K562 (cell line): ENCODE data around the gene GALE. TPM values are rescaled to one million over a fixed set of nuclear protein-coding genes. Genes with fewer than 3 reads are reported as not detected.
A peak's percentile ranks its signal among the peaks of the same experiment; 100 is the strongest.

Experiments used
- CHD1 ChIP-seq: fragments of 200-600 bp; sonication (generic); IDR thresholded peaks from one replicate; pipeline ENCODE4 v1.6.1; 2012; ENCODE audit warnings: mild to moderate bottlenecking, moderate library complexity, low read length, inconsistent platforms
- EP300 ChIP-seq: IDR thresholded peaks from 2 replicates; pipeline ENCODE4 v1.6.1; 2012; ENCODE audit warnings: low read length, improper control_type of control experiment
- EP400 ChIP-seq: fragments of 450-650 bp; IDR thresholded peaks from 2 replicates; pipeline ENCODE4 v1.6.1; 2017; ENCODE audit warnings: antibody characterized with exemption, mild to moderate bottlenecking, moderate library complexity
- FOSL1 ChIP-seq: fragments of 200-800 bp; sonication (Bioruptor generic); conservative IDR thresholded peaks from 2 replicates; pipeline ENCODE4 v1.6.1; 2016; ENCODE audit warnings: missing genetic modification characterization, missing compliant biosample characterization
- IFI16 ChIP-seq: fragments of 250-450 bp; sonication (Bioruptor Pico); IDR thresholded peaks from 2 replicates; pipeline ENCODE4 v2.1.2; 2022; ENCODE audit warnings: mild to moderate bottlenecking, inconsistent platforms
- MAFK ChIP-seq: IDR thresholded peaks from 2 replicates; pipeline ENCODE4 v1.6.1; 2011; ENCODE audit warnings: low read length, improper control_type of control experiment
- NR0B1 ChIP-seq: fragments of 450-650 bp; IDR thresholded peaks from one replicate; pipeline ENCODE4 v1.6.1; 2018; ENCODE audit warnings: mild to moderate bottlenecking, moderate library complexity; ENCODE audit not compliant: partially characterized antibody
- PHB ChIP-seq: fragments of 250-450 bp; sonication (Bioruptor Pico); IDR thresholded peaks from 2 replicates; pipeline ENCODE4 v1.5.0; 2021
- RBM25 ChIP-seq: fragments of 200-400 bp; formaldehyde crosslinking; IDR thresholded peaks from 2 replicates; pipeline ENCODE4 v1.6.1; 2018; ENCODE audit warnings: low read length, low read depth, moderate library complexity; ENCODE audit not compliant: severe bottlenecking
- RNF219 ChIP-seq: fragments of 250-450 bp; sonication (Bioruptor Pico); IDR thresholded peaks from 2 replicates; pipeline ENCODE4 v1.5.0; 2022; ENCODE audit warnings: mild to moderate bottlenecking
- RUNX1 ChIP-seq: sonication (generic); IDR thresholded peaks from 2 replicates; pipeline ENCODE4 v1.6.1; 2016; ENCODE audit warnings: antibody characterized with exemption, low read depth
- SNAPC5 ChIP-seq: fragments of 250-450 bp; sonication (Bioruptor Pico); IDR thresholded peaks from 2 replicates; pipeline ENCODE4 v1.8.0; 2021; ENCODE audit warnings: moderate library complexity, mild to moderate bottlenecking, inconsistent platforms
- SOX6 ChIP-seq: fragments of 450-650 bp; IDR thresholded peaks from 2 replicates; pipeline ENCODE4 v1.6.1; 2014; ENCODE audit warnings: mild to moderate bottlenecking
- SREBF2 ChIP-seq: sonication (generic); formaldehyde crosslinking; IDR thresholded peaks from 2 replicates; pipeline ENCODE4 v1.4.0; 2020; ENCODE audit warnings: mild to moderate bottlenecking, missing genetic modification reagents
- TEAD2 ChIP-seq: fragments of 450-650 bp; IDR thresholded peaks from 2 replicates; pipeline ENCODE4 v1.6.1; 2016; ENCODE audit warnings: missing genetic modification characterization, control low read depth, missing compliant biosample characterization
- TSHZ1 ChIP-seq: fragments of 250-450 bp; sonication (Bioruptor Pico); IDR thresholded peaks from 2 replicates; pipeline ENCODE4 v1.4.0; 2020; ENCODE audit warnings: mild to moderate bottlenecking, moderate library complexity
- ZFX ChIP-seq: sonication (generic); formaldehyde crosslinking; IDR thresholded peaks from 2 replicates; pipeline ENCODE4 v1.8.0; 2022; ENCODE audit warnings: mild to moderate bottlenecking, missing genetic modification reagents, moderate library complexity
- ZNF121 ChIP-seq: sonication (generic); formaldehyde crosslinking; conservative IDR thresholded peaks from 2 replicates; pipeline ENCODE4 v1.8.0; 2022; ENCODE audit warnings: missing genetic modification reagents
- ZNF184 ChIP-seq: sonication (generic); formaldehyde crosslinking; IDR thresholded peaks from 2 replicates; pipeline ENCODE4 v1.5.0; 2020; ENCODE audit warnings: missing genetic modification reagents
- ZNF253 ChIP-seq: fragments of 250-450 bp; sonication (Bioruptor Pico); conservative IDR thresholded peaks from 2 replicates; pipeline ENCODE4 v1.6.1; 2021; ENCODE audit warnings: mild to moderate bottlenecking
- ZNF589 ChIP-seq: fragments of 200-800 bp; sonication (Bioruptor generic); IDR thresholded peaks from 2 replicates; pipeline ENCODE4 v1.6.1; 2016; ENCODE audit warnings: low read depth, missing genetic modification characterization, missing compliant biosample characterization
- ZNF699 ChIP-seq: fragments of 250-450 bp; sonication (Bioruptor Pico); IDR thresholded peaks from 2 replicates; pipeline ENCODE4 v1.8.0; 2021; ENCODE audit warnings: mild to moderate bottlenecking, moderate library complexity; ENCODE audit not compliant: insufficient replicate concordance
- polyA plus RNA-seq, 8 experiments: library from polyadenylated mRNA; depleted of rRNA in 4 of 8; stranded (reverse) in 5 of 8; unstranded in 3 of 8; fragments of >200 nt; fragmentation: Nextera tagmentation in 2 of 8; fragmentation: Illumina TruSeq in 1 of 8; extraction: Ambion mirVana in 2 of 8; extraction: Trizol in 1 of 8; gene quantifications; 2 replicates each; pipeline versions ENCODE4 v1.2.1 to v1.2.3, GENCODE V29; 2011 to 2014; ENCODE audit warnings: inconsistent platforms in 1 of 8, missing spikeins in 1 of 8
- total RNA-seq, 7 experiments: library from RNA; depleted of rRNA in 6 of 7; stranded (reverse); fragments of >200 nt in 6 of 7; fragmentation: Illumina TruSeq in 2 of 7; extraction: Trizol in 2 of 7; gene quantifications; 2 replicates each; pipeline versions ENCODE4 v1.2.1 to v1.2.3, GENCODE V29; 2011 to 2021; ENCODE audit warnings: low replicate concordance in 1 of 7

GALE gene
- total and polyA plus RNA-seq, 9 of the 15 experiments (the other 6 are each of a cell fraction or from before 2014, with no cell fraction given): 8.4 to 139 (median 88.3) TPM

GRCh38 chr1:23777979-23778814 is 22.4 kb downstream of the GALE start, which contains the start of gene PITHD1 (continued):
- TF ChIP-seq EP300 (peak; percentile 94), FOSL1 (tag) (peak; percentile 65), ZNF589 (CRISPR knock-in tag) (0 out of 2 replicates have a peak, but pooled peaks have one; percentile 67), TSHZ1 (no peak), RUNX1 (peak; percentile 74; the same call in 1 of the 2 replicates), EP400 (peak; percentile 99), SREBF2 (CRISPR knock-in tag) (no peak), CHD1 (peak; percentile 78), IFI16 (CRISPR knock-in tag) (no peak), MAFK (no peak), ZNF121 (CRISPR knock-in tag) (no peak), ZFX (CRISPR knock-in tag) (peak; percentile 97), RNF219 (CRISPR knock-in tag) (no peak), ZNF184 (CRISPR knock-in tag) (no peak), SOX6 (peak; percentile 90), PHB (CRISPR knock-in tag) (no peak), TEAD2 (tag) (no peak), ZNF253 (CRISPR knock-in tag) (no peak), RBM25 (no peak), SNAPC5 (CRISPR knock-in tag) (no peak), NR0B1 (no peak), ZNF699 (CRISPR knock-in tag) (no peak)
